MCF 10A (cell line): Measurements from ENCODE around the gene APBA2. TPM values are rescaled to one million over a fixed set of nuclear protein-coding genes. Genes with fewer than 3 reads are reported as not detected.

Experiments
- BruUV-seq: library from RNA; stranded (reverse); fragments of 400-500 nt; replicated peaks from 2 replicates; lab custom pipeline; 2021; lab: Mats Ljungman, UMichigan
- CTCF ChIA-PET: fragments of 300-600 bp; sonication (Branson Sonifier 250); formaldehyde crosslinking; extraction: SDS; loops from one replicate; lab custom pipeline; 2021; ENCODE audit warnings: antibody characterized with exemption, inconsistent platforms; lab: Yijun Ruan, JAX
- POLR2A ChIA-PET: fragments of 300-600, 350-650 bp; sonication (Branson Sonifier 250); formaldehyde crosslinking; extraction: SDS; loops from one replicate; lab custom pipeline; 2020; ENCODE audit warnings: antibody characterized with exemption, inconsistent platforms; lab: Yijun Ruan, JAX
- DNase-seq: peaks from one replicate; pipeline ENCODE4 v3.0.0-alpha.2; 2018; ENCODE audit not compliant: unreplicated experiment
- H3K27ac Mint-ChIP-seq: one replicate; pipeline ENCODE4 v1.8.0; 2022; ENCODE audit warnings: mild to moderate bottlenecking, low read depth, mixed read lengths; ENCODE audit not compliant: unreplicated experiment
- H3K27me3 Mint-ChIP-seq: one replicate; pipeline ENCODE4 v1.8.0; 2022; ENCODE audit warnings: mixed read lengths; ENCODE audit not compliant: insufficient read depth, unreplicated experiment
- H3K36me3 Mint-ChIP-seq: one replicate; pipeline ENCODE4 v1.8.0; 2022; ENCODE audit warnings: mild to moderate bottlenecking, moderate library complexity, mixed read lengths; ENCODE audit not compliant: insufficient read depth, unreplicated experiment
- H3K4me1 Mint-ChIP-seq: one replicate; pipeline ENCODE4 v1.8.0; 2022; ENCODE audit warnings: mixed read lengths; ENCODE audit not compliant: insufficient read depth, unreplicated experiment
- H3K4me3 Mint-ChIP-seq: one replicate; pipeline ENCODE4 v1.8.0; 2022; ENCODE audit warnings: mild to moderate bottlenecking, moderate library complexity, mixed read lengths; ENCODE audit not compliant: unreplicated experiment
- H3K9me3 Mint-ChIP-seq: one replicate; pipeline ENCODE4 v1.8.0; 2022; ENCODE audit warnings: mixed read lengths; ENCODE audit not compliant: unreplicated experiment
- intact Hi-C: fragments of 100-400 bp; cut with micrococcal nuclease; formaldehyde crosslinking; loops from 2 replicates; pipeline ENCODE4 v1.14.1; 2022
- total RNA-seq: library from RNA; stranded (reverse); gene quantifications from 2 replicates; pipeline ENCODE4 v1.2.3, GENCODE V29; 2022
- TF ChIP-seq, protein P1 (sequence below): fragments of 200-600 bp; IDR thresholded peaks from one replicate; pipeline ENCODE4 v1.8.0; 2022; ENCODE audit warnings: antibody characterized with exemption, mild to moderate bottlenecking; ENCODE audit not compliant: unreplicated experiment

The APBA2 gene
- total RNA-seq, 1 experiment from 2014 or later, result not detected

DNA sequence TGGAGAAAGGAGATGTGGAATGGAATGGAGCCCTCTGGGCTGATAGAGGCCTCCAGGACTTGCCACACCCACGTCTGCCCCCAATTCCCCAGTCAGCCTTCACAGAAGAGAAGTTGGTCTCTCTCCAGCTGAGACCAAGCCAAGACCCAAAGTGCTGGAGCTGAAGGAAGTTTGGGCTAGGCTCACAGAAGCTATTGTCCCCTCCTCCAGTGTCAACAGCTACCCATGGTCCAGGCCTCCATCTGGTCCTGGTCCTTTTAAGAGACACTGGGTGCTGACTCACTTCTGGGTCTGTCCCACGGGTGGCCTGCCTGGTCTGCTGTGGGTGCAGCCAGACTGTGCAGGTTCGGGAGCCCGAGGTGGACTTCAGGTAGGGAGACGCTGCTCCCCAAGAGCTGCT lies 179.8 kb downstream of the APBA2 start:
- no peak overlapping the region for H3K4me3 Mint-ChIP-seq
- BruUV-seq, result no TSS peak
- intact Hi-C loops, result no loop called here
- H3K27ac Mint-ChIP-seq, result no peak overlapping the region
- no peak for DNase-seq
- H3K9me3 Mint-ChIP-seq, result no peaks in the 10 kb centered on the region
- no peaks in the 10 kb centered on the region for H3K4me1 Mint-ChIP-seq
- no peaks in the 10 kb centered on the region for H3K27me3 Mint-ChIP-seq
- ChIA-PET CTCF (no interaction called here), POLR2A (no interaction called here)
- TF ChIP-seq, protein P1, sequence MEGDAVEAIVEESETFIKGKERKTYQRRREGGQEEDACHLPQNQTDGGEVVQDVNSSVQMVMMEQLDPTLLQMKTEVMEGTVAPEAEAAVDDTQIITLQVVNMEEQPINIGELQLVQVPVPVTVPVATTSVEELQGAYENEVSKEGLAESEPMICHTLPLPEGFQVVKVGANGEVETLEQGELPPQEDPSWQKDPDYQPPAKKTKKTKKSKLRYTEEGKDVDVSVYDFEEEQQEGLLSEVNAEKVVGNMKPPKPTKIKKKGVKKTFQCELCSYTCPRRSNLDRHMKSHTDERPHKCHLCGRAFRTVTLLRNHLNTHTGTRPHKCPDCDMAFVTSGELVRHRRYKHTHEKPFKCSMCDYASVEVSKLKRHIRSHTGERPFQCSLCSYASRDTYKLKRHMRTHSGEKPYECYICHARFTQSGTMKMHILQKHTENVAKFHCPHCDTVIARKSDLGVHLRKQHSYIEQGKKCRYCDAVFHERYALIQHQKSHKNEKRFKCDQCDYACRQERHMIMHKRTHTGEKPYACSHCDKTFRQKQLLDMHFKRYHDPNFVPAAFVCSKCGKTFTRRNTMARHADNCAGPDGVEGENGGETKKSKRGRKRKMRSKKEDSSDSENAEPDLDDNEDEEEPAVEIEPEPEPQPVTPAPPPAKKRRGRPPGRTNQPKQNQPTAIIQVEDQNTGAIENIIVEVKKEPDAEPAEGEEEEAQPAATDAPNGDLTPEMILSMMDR, result no peak
- H3K36me3 Mint-ChIP-seq, result peaks cover 6% of the 10 kb centered on the region

DNA sequence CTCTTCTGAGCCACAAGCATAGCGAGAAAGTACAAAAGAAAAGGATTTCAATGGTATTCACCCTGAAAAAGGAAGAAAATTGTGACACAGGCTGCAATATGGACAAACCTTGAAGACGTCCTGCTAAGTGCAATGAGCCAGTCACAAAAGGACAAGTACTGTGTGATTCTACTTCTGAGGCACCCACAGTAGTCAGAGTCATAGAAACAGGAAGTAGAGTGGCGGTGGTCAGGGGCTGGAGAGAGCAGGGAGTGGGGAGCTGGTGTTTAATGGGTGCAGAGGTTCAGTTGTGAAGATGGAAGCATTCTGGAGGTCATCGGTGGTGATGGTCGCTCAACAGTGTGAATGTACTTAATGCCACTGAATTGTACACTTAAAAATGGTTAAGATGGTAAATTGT lies 180.5 kb downstream of the APBA2 start:
- Mint-ChIP-seq H3K9me3 (no peaks in the 10 kb centered on the region), H3K36me3 (peaks cover 5% of the 10 kb centered on the region), H3K27me3 (no peaks in the 10 kb centered on the region), H3K27ac (no peak overlapping the region), H3K4me3 (no peak overlapping the region), H3K4me1 (no peaks in the 10 kb centered on the region)
- ChIA-PET POLR2A (no interaction called here), CTCF (no interaction called here)
- TF ChIP-seq, protein P1, result no peak
- DNase-seq, result no peak
- BruUV-seq, result no TSS peak
- intact Hi-C loops, result no loop called here

DNA sequence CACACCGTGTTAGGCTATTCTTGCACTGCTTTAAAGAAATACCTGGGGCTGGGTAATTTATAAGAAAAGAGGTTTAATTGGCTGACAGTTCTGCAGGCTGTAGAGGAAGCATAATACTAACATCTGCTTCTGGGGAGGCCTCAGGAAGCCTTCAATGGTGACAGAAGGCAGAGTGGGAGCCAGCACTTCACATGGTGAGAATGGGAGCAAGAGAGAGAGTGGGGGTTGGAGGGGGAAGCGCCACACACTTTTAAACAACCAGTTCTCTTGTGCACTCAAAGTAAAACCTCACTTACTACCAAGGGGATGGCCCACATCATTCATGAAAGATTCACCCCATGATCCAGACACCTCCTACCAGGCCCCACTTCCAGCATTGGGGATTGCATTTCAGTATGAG lies 181.1 kb downstream of the APBA2 start:
- Mint-ChIP-seq H3K36me3 (peaks cover under 1% of the 10 kb centered on the region), H3K27me3 (no peaks in the 10 kb centered on the region), H3K4me3 (no peak overlapping the region), H3K4me1 (no peaks in the 10 kb centered on the region), H3K9me3 (no peaks in the 10 kb centered on the region), H3K27ac (no peak overlapping the region)
- intact Hi-C loops, result no loop called here
- POLR2A ChIA-PET, result no interaction called here
- CTCF ChIA-PET, result no interaction called here
- no TSS peak for BruUV-seq
- DNase-seq, result no peak
- TF ChIP-seq, protein P1, result no peak

DNA sequence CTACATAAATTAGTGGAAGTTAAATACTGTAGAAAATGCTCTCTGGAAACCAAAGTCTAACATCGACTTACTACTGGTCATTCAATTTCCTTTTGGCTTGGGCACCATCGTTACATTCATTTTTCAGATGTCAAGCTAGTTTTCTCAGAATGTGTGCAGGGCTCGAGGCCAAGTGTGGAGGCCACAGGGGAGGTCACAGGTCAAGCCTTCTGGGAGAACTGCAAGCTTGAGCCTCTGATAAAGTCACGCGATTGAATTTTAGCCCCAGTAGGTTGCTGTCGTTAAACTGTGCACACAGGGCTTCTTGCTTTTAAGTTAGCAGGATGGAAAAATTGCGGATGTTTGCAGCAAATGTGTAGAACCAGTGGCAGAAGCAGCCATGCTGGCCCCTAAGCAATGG lies 182.2 kb downstream of the APBA2 start:
- TF ChIP-seq, protein P1, result no peak
- POLR2A ChIA-PET, result no interaction called here
- Mint-ChIP-seq H3K4me1 (no peaks in the 10 kb centered on the region), H3K9me3 (no peaks in the 10 kb centered on the region), H3K4me3 (no peak overlapping the region), H3K27ac (no peak overlapping the region), H3K36me3 (no peaks in the 10 kb centered on the region), H3K27me3 (no peaks in the 10 kb centered on the region)
- DNase-seq, result no peak
- intact Hi-C loops, result no loop called here
- CTCF ChIA-PET, result interaction anchor here (0.9 kb wide), 1 partner anchor 16 kb away, joined by 3 read pairs; no protein-coding TSS in a partner anchor
- no TSS peak for BruUV-seq
